Activated CD8-positive, alpha-beta T cell treated with anti-CD3 and anti-CD28 coated beads for 36 hours (primary cell): ENCODE measurements around the gene TIMP2. TPM values are rescaled to one million over a fixed set of nuclear protein-coding genes. Genes with fewer than 3 reads are reported as not detected.

Experiments used
- ATAC-seq: fragments of 200-7000 bp; cut with Tn5 transposase; one replicate; pipeline ENCODE4 v1.10.0; 2021; ENCODE audit warnings: mild to moderate bottlenecking, moderate library complexity
- CTCF ChIA-PET: fragments of 350-600 bp; sonication (Branson Sonifier 250); formaldehyde crosslinking; loops from one replicate; lab custom pipeline; 2021; ENCODE audit warnings: antibody characterized with exemption; lab: Charles Lee
- POLR2A ChIA-PET: fragments of 350-600 bp; sonication (Branson Sonifier 250); formaldehyde crosslinking; loops from one replicate; lab custom pipeline; 2021; ENCODE audit warnings: antibody characterized with exemption; lab: Charles Lee
- DNase-seq: peaks from one replicate; pipeline ENCODE4 v3.0.0-alpha.2; 2020
- H3K27ac Mint-ChIP-seq: one replicate; pipeline ENCODE4 v1.8.0; 2021; ENCODE audit warnings: mild to moderate bottlenecking, mixed read lengths
- H3K27me3 Mint-ChIP-seq: one replicate; pipeline ENCODE4 v1.8.0; 2021; ENCODE audit warnings: mixed read lengths
- H3K36me3 Mint-ChIP-seq: one replicate; pipeline ENCODE4 v1.8.0; 2021; ENCODE audit warnings: low read depth, mixed read lengths
- H3K4me1 Mint-ChIP-seq: one replicate; pipeline ENCODE4 v1.8.0; 2021; ENCODE audit warnings: low read depth, mixed read lengths
- H3K4me3 Mint-ChIP-seq: one replicate; pipeline ENCODE4 v1.8.0; 2021; ENCODE audit warnings: mild to moderate bottlenecking, moderate library complexity, mixed read lengths
- H3K9me3 Mint-ChIP-seq: one replicate; pipeline ENCODE4 v1.8.0; 2021; ENCODE audit warnings: mixed read lengths
- intact Hi-C: fragments of 100-400 bp; cut with micrococcal nuclease; formaldehyde crosslinking; loops from one replicate; pipeline ENCODE4 v1.10.0; 2022
- total RNA-seq, 2 experiments: library from RNA; stranded (reverse); gene quantifications; one replicate each; pipeline ENCODE4 v1.2.3, GENCODE V29; 2021
- TF ChIP-seq, protein P1 (sequence below): fragments of 200-600 bp; IDR thresholded peaks from one replicate; pipeline ENCODE4 v1.8.0; 2022; ENCODE audit warnings: antibody characterized with exemption, mild to moderate bottlenecking

TIMP2 gene
- total RNA-seq, 2 experiments from 2014 or later, result 2.4 to 2.5 TPM

DNA sequence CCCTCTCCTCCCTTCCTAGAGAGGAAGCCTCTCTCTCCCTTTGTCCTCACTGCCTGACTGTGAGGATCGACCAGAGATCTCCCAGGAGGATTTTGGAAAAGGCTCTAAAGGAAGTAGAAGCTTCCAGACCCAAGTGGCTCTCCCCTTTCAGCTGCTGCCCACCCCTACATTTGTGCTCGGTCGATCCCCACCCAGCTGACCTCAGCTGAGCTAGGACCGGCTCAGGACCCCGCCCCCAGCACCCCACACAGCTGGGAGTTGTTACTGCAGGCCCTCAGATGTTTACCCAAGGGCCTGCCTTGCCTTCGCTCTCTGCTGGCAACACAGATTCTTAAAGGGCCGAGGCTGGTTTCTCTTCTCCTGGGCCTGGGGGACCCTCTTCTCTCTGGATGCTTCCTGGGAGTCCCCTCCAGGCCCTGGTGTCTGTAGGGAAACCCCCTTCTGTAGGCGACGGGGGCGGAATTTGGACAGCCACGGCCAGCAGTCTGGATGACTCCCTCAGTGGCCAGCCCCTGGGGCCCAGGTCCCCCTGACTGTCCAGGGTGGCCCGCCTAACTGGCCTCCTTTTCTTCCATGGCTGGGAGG is 26.9 kb upstream of the TIMP2 start:
- ATAC-seq (no peak), DNase-seq (no peak)
- Mint-ChIP-seq H3K4me3 (no peak overlapping the region), H3K9me3 (peaks cover 18% of the 10 kb centered on the region), H3K4me1 (no peaks in the 10 kb centered on the region), H3K27ac (no peak overlapping the region), H3K36me3 (peaks cover 2% of the 10 kb centered on the region), H3K27me3 (no peaks in the 10 kb centered on the region)
- TF ChIP-seq, protein P1, sequence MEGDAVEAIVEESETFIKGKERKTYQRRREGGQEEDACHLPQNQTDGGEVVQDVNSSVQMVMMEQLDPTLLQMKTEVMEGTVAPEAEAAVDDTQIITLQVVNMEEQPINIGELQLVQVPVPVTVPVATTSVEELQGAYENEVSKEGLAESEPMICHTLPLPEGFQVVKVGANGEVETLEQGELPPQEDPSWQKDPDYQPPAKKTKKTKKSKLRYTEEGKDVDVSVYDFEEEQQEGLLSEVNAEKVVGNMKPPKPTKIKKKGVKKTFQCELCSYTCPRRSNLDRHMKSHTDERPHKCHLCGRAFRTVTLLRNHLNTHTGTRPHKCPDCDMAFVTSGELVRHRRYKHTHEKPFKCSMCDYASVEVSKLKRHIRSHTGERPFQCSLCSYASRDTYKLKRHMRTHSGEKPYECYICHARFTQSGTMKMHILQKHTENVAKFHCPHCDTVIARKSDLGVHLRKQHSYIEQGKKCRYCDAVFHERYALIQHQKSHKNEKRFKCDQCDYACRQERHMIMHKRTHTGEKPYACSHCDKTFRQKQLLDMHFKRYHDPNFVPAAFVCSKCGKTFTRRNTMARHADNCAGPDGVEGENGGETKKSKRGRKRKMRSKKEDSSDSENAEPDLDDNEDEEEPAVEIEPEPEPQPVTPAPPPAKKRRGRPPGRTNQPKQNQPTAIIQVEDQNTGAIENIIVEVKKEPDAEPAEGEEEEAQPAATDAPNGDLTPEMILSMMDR, result no peak
- intact Hi-C loops, result no loop called here
- ChIA-PET CTCF (interaction anchor here (2.2 to 2.7 kb wide), 2 partner anchors 19 to 86 kb away, joined by 7 to 13 read pairs; no protein-coding TSS in a partner anchor), POLR2A (interaction anchor here (0.6 kb wide), 1 partner anchor 90 kb away, joined by 3 read pairs; no protein-coding TSS in a partner anchor)

DNA sequence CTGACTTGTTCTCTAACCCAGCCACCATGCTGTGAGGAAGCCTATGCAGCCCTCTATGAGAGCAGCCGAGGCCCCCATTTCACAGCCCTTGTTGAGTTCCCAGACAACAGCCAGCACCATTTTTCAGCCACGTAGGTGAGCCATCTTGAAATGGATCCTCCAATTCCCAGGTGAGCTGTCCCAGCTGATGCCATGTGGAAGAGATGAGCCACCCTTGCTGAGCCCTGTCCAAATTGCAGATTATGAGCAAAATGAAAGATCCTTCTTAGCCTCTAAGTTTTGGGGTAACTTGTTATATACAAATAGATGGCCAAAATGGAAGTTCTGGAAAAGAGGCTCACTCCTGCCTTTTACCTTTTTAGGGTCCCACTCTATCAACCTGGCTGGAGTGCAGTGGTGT is 25.7 kb upstream of the TIMP2 start:
- H3K27me3 Mint-ChIP-seq, result no peaks in the 10 kb centered on the region
- ChIA-PET CTCF (interaction anchor here (2.2 kb wide), 1 partner anchor 20 kb away, joined by 7 read pairs; no protein-coding TSS in a partner anchor), POLR2A (interaction anchor here (1.4 kb wide), 1 partner anchor 10 kb away, joined by 5 read pairs; no protein-coding TSS in a partner anchor)
- H3K9me3 Mint-ChIP-seq, result peaks cover 18% of the 10 kb centered on the region
- no peak overlapping the region for H3K27ac Mint-ChIP-seq
- no peak overlapping the region for H3K4me3 Mint-ChIP-seq
- intact Hi-C loops, result no loop called here
- no peak for DNase-seq
- H3K36me3 Mint-ChIP-seq, result peaks cover 2% of the 10 kb centered on the region
- TF ChIP-seq, protein P1, result no peak
- no peak for ATAC-seq
- H3K4me1 Mint-ChIP-seq, result no peaks in the 10 kb centered on the region

DNA sequence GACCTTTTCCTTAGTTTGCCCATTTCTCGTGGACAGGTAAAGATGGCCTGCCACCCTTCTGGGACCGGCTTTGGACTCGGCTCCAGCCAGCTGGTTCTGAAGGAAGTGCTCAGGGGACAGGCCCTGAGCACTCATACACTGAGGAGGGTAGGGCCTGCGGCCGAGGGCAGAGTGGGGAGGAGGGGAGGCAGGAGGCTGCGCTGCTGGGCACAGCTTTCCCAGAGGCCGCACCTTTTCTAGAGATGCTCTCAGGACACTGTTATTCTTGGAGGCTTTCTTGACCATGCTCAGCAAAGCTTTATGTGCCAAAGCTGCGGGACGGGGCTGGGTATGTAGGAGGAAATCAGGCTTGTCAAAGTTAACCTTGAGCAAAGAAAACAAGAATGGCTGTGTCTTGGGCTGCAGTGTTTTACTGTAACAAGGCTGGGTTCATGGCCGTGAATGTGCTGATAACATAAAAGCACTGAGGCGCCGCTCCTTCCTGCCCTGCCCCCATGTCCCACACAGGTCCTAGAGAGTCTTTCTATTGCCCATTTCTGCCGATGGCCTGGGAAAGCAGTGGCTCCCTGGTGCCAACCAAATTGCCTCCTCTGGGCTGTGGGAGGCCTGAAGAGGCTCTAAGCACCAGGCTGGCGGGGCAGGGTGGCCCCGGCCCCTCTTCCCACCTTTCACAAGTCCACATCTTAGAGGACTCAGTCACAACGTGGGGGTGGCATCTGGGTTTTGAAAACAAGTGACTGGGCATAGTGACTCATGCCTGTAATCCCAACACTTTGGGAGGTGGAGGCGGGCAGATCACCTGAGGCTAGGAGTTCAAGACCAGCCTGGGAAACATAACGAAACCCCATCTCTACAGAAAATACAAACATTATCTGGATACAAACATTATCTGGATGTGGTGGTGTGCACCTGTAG is 22.3 kb upstream of the TIMP2 start:
- H3K4me1 Mint-ChIP-seq, result no peaks in the 10 kb centered on the region
- POLR2A ChIA-PET, result no interaction called here
- H3K27ac Mint-ChIP-seq, result no peak overlapping the region
- intact Hi-C loops, result no loop called here
- peaks cover 18% of the 10 kb centered on the region for H3K9me3 Mint-ChIP-seq
- no peak overlapping the region for H3K4me3 Mint-ChIP-seq
- CTCF ChIA-PET, result interaction anchor here (1.9 kb wide), 1 partner anchor 82 kb away, joined by 4 read pairs; no protein-coding TSS in a partner anchor
- peaks cover 2% of the 10 kb centered on the region for H3K36me3 Mint-ChIP-seq
- no peaks in the 10 kb centered on the region for H3K27me3 Mint-ChIP-seq
- TF ChIP-seq, protein P1, result no peak
- ATAC-seq (no peak), DNase-seq (no peak)

DNA sequence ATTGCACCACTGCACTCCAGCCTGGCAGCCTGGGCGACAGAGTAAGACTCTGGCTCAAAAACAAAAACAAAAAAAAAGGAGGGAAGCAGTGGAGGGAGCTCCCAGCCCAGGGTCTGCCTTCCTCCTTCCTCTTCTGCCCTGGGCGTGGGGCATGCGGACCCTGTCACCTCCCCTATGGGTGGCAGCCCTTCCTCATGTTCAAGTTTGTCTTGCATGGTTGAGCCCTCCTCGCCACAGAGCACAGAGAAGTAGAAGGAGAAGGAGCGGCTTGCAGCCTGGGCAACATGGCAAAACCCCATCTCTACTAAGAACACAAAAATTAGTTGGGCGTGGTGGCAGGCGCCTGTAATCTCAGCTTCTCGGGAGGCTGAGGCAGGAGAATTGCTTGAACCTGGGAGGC is 21.4 kb upstream of the TIMP2 start:
- Mint-ChIP-seq H3K27me3 (no peaks in the 10 kb centered on the region), H3K4me1 (no peaks in the 10 kb centered on the region), H3K27ac (no peak overlapping the region), H3K36me3 (peaks cover 2% of the 10 kb centered on the region), H3K9me3 (peaks cover 18% of the 10 kb centered on the region), H3K4me3 (no peak overlapping the region)
- POLR2A ChIA-PET, result interaction anchor here (0.6 kb wide), 1 partner anchor 79 kb away, joined by 3 read pairs; no protein-coding TSS in a partner anchor
- intact Hi-C loops, result no loop called here
- DNase-seq (no peak), ATAC-seq (no peak)
- CTCF ChIA-PET, result no interaction called here
- TF ChIP-seq, protein P1, result no peak
